ENCODE results near the gene ATP2A3.

- no peak for TF ChIP-seq SUZ12 (IDR thresholded peaks at IDR 0.05)
- TF ChIP-seq ARNT (IDR thresholded peaks at IDR 0.05) = no peak
- TF ChIP-seq PKNOX1 (IDR thresholded peaks at IDR 0.05) = no peak
- TF ChIP-seq SP1 (IDR thresholded peaks at IDR 0.05) = no peak
- TF ChIP-seq BHLHE40 (IDR thresholded peaks at IDR 0.05; ENCODE audit: borderline replicate concordance) = no peak
- TF ChIP-seq FOXK2 (IDR thresholded peaks at IDR 0.05) = no peak
- TF ChIP-seq CTBP1 (IDR thresholded peaks at IDR 0.05; ENCODE audit: borderline replicate concordance) = no peak
These were observed 15.0 kb upstream of the ATP2A3 start for GRCh38 chr17:3979290-3979611.

All from HEK293T (cell line).